ENCODE measurements around the gene IMPG1. TPM values are rescaled to one million over a fixed set of nuclear protein-coding genes. Genes with fewer than 3 reads are reported as not detected.
A peak's percentile ranks its signal among the peaks of the same experiment; 100 is the strongest.

Gene IMPG1
- total RNA-seq, 6 experiments from 2014 or later, result not detected

DNA sequence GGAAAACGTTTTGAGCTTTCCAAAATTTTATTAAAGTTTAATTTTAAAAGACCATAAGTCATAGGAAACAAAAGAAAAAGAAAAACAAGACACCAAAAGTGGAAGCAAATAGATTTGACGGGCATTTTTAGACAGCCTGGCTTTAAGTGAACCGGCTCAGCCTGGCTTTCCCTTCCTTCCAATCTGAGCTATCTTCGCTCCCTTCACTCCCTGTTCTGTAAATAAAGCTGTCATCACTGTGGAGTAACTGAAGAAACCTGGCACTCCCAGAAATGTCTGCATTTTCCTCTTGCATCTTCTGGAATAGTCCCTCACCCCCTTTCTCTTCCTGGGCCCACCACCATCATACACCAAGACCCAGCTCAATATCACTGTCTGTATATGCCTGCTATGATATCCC lies 131.9 kb downstream of the IMPG1 start:
- WGBS (ENCODE audit: insufficient coverage, low coverage, low lambda C conversion rate, missing lambda C conversion rate), result 61% methylated on average over 4 of the region's 4 CpGs
- Histone ChIP-seq H3K27ac (no peak overlapping the region), H3K4me3 (no peak overlapping the region), H3K4me1 (no peaks in the 10 kb centered on the region), H3K9me3 (no peaks in the 10 kb centered on the region), H3K36me3 (no peaks in the 10 kb centered on the region), H3K27me3 (no peaks in the 10 kb centered on the region)
- TF ChIP-seq, protein P1, sequence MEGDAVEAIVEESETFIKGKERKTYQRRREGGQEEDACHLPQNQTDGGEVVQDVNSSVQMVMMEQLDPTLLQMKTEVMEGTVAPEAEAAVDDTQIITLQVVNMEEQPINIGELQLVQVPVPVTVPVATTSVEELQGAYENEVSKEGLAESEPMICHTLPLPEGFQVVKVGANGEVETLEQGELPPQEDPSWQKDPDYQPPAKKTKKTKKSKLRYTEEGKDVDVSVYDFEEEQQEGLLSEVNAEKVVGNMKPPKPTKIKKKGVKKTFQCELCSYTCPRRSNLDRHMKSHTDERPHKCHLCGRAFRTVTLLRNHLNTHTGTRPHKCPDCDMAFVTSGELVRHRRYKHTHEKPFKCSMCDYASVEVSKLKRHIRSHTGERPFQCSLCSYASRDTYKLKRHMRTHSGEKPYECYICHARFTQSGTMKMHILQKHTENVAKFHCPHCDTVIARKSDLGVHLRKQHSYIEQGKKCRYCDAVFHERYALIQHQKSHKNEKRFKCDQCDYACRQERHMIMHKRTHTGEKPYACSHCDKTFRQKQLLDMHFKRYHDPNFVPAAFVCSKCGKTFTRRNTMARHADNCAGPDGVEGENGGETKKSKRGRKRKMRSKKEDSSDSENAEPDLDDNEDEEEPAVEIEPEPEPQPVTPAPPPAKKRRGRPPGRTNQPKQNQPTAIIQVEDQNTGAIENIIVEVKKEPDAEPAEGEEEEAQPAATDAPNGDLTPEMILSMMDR (IDR thresholded peaks at IDR 0.05), result no peak
- no peak for TF ChIP-seq POLR2A (IDR thresholded peaks at IDR 0.05)
- intact Hi-C loops (cut with DNase I), result no loop called here
- DNase-seq (no peak), ATAC-seq (no peak)

DNA sequence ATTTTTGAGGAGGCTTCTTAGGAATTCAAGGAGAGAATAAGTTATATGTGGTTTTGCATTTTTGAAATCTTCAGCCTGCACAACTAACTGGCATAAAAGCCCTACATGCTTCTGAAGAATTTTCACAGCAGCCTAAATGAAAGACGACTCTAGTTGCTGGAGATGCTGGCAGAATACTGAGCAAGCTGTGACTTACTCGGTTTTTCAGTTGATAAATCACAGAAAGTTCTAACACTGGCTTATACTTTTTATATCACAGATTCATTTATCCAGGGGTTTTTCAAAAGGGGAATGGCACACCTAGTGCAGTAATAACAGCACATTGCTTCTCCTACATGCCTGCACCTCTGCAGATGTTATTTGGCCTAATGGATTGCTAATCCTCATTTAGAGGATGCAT lies 134.6 kb downstream of the IMPG1 start:
- WGBS (ENCODE audit: insufficient coverage, low coverage, low lambda C conversion rate, missing lambda C conversion rate), result 94% methylated on average over 2 of the region's 2 CpGs

DNA sequence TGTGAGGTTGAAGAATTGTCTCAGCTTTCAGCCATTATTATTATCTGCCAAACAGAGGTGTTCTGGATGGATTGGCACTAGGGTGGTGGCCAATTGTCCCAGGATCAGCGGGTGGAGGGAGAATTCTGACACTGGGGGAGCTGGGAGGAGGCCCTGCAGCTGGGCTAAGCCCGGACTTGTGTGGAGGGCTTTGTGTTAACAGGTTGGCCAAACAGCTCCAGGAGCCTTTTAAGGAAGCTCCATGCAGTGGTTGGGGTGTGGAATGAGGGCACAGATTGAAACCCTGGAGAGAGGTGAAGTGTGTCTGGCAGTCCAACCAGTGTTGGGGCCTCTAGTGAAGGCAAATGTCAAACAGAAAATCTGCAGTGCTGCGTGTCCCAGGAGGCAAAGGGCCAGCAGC lies 135.8 kb downstream of the IMPG1 start:
- intact Hi-C loops (cut with DNase I), result no loop called here
- TF ChIP-seq, protein P1 (IDR thresholded peaks at IDR 0.05), result no peak
- TF ChIP-seq POLR2A (IDR thresholded peaks at IDR 0.05), result no peak
- Histone ChIP-seq H3K27ac (no peak overlapping the region), H3K9me3 (no peaks in the 10 kb centered on the region), H3K4me1 (peaks cover 0 to 7% (median 4%) of the 10 kb centered on the region in 4 donors), H3K27me3 (no peaks in the 10 kb centered on the region), H3K36me3 (no peaks in the 10 kb centered on the region), H3K4me3 (no peak overlapping the region)
- WGBS (ENCODE audit: insufficient coverage, low coverage, low lambda C conversion rate, missing lambda C conversion rate), result 50% methylated on average over 1 of the region's 3 CpGs
- no peak for ATAC-seq
- DNase-seq, result no peak

More for the DNA sequence above, 134.6 kb downstream of the IMPG1 start:
- Histone ChIP-seq H3K36me3 (no peaks in the 10 kb centered on the region), H3K4me1 (peaks cover 0 to 7% (median 4%) of the 10 kb centered on the region in 4 donors), H3K9me3 (no peaks in the 10 kb centered on the region), H3K4me3 (no peak overlapping the region), H3K27me3 (no peaks in the 10 kb centered on the region), H3K27ac (no peak overlapping the region)
- ATAC-seq (no peak), DNase-seq (no peak)
- TF ChIP-seq POLR2A (IDR thresholded peaks at IDR 0.05), result no peak
- TF ChIP-seq, protein P1 (IDR thresholded peaks at IDR 0.05), result no peak
- intact Hi-C loops (cut with DNase I), result no loop called here

DNA sequence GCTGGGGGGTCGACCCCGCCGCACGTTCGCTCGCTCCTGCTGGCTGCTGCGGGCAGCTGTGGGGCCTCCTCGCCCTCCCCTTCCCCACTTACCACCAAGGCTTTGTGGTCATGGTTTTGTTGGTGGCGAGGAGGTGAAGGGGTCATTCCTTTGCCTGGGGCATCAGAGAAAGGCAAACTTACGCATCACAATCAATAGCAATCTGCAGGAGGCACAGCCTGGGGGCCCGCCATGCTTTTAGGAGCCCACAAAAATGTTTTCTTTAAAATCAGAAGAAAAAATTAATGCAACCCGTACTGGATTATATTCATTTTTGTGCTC lies 137.0 kb downstream of the IMPG1 start:
- DNase-seq (no peak), ATAC-seq (no peak)
- no peaks in the 10 kb centered on the region for H3K27me3 ChIP-seq
- H3K36me3 ChIP-seq, result no peaks in the 10 kb centered on the region
- H3K27ac ChIP-seq, result no peak overlapping the region
- intact Hi-C loops (cut with DNase I), result no loop called here
- no peak for TF ChIP-seq POLR2A (IDR thresholded peaks at IDR 0.05)
- TF ChIP-seq, protein P1 (IDR thresholded peaks at IDR 0.05), result no peak
- H3K4me1 ChIP-seq, result peaks cover 0 to 7% (median 4%) of the 10 kb centered on the region in 4 donors
- WGBS (ENCODE audit: insufficient coverage, low coverage, low lambda C conversion rate, missing lambda C conversion rate), result 37% methylated on average over 7 of the region's 12 CpGs
- peak overlapping the region; percentile 10 to 36 (median 31) for H3K4me3 ChIP-seq
- no peaks in the 10 kb centered on the region for H3K9me3 ChIP-seq
